MG63 (cell line): ENCODE data around the gene CDS2. TPM values are rescaled to one million over a fixed set of nuclear protein-coding genes. Genes with fewer than 3 reads are reported as not detected.

Source experiments
- DNase-seq: peaks from one replicate; pipeline ENCODE4 v3.0.0-alpha.2; 2020
- H3K27me3 ChIP-seq: fragments of 250-450 bp; sonication (Bioruptor Pico); 2 replicates; pipeline ENCODE4 v1.5.1; 2020; ENCODE audit warnings: mild to moderate bottlenecking, moderate library complexity
- H3K36me3 ChIP-seq: fragments of 250-450 bp; sonication (Bioruptor Pico); 2 replicates; pipeline ENCODE4 v1.5.1; 2020; ENCODE audit warnings: mild to moderate bottlenecking, moderate library complexity
- H3K4me3 ChIP-seq: fragments of 250-450 bp; sonication (Bioruptor Pico); 2 replicates; pipeline ENCODE4 v1.5.1; 2020; ENCODE audit warnings: mild to moderate bottlenecking, moderate library complexity
- H3K9me3 ChIP-seq: fragments of 250-450 bp; sonication (Bioruptor Pico); 2 replicates; pipeline ENCODE4 v1.5.1; 2020; ENCODE audit warnings: mild to moderate bottlenecking, moderate library complexity
- total RNA-seq: library from RNA; depleted of rRNA; stranded (reverse); fragments of >200 nt; shearing (Covaris generic); gene quantifications from 2 replicates; pipeline ENCODE4 v1.2.3, GENCODE V29; 2014; ENCODE audit warnings: low replicate concordance

CDS2 gene
- total RNA-seq, 1 experiment from 2014 or later, result 4.0 TPM

GRCh38 chr20:5141615-5142014, 14.8 kb downstream of the CDS2 start:
- Histone ChIP-seq H3K9me3 (no peaks in the 10 kb centered on the region), H3K4me3 (no peak overlapping the region), H3K36me3 (no peaks in the 10 kb centered on the region; the same call in 1 of the 2 replicates), H3K27me3 (no peaks in the 10 kb centered on the region)
- DNase-seq, result no peak

GRCh38 chr20:5143851-5144250, 17.0 kb downstream of the CDS2 start:
- Histone ChIP-seq H3K27me3 (no peaks in the 10 kb centered on the region), H3K4me3 (no peak overlapping the region), H3K9me3 (no peaks in the 10 kb centered on the region), H3K36me3 (no peaks in the 10 kb centered on the region; the same call in 1 of the 2 replicates)
- DNase-seq, result no peak

GRCh38 chr20:5145365-5146098, 18.7 kb downstream of the CDS2 start:
- Histone ChIP-seq H3K36me3 (no peaks in the 10 kb centered on the region; the same call in 1 of the 2 replicates), H3K9me3 (no peaks in the 10 kb centered on the region), H3K27me3 (no peaks in the 10 kb centered on the region), H3K4me3 (no peak overlapping the region)
- DNase-seq, result no peak

- H3K36me3 ChIP-seq, result no peaks in the 10 kb centered on the region; the same call in 1 of the 2 replicates
- H3K27me3 ChIP-seq, result no peaks in the 10 kb centered on the region
- H3K4me3 ChIP-seq, result no peak overlapping the region
- no peaks in the 10 kb centered on the region for H3K9me3 ChIP-seq
- no peak for DNase-seq
Observed at GRCh38 chr20:5146099-5146668, 19.4 kb downstream of the CDS2 start.

- Histone ChIP-seq H3K27me3 (no peaks in the 10 kb centered on the region), H3K9me3 (no peaks in the 10 kb centered on the region), H3K4me3 (no peak overlapping the region), H3K36me3 (no peaks in the 10 kb centered on the region; the same call in 1 of the 2 replicates)
- DNase-seq, result no peak
Observed at GRCh38 chr20:5146871-5147592, 20.2 kb downstream of the CDS2 start.

GRCh38 chr20:5148581-5148980, 21.8 kb downstream of the CDS2 start:
- H3K36me3 ChIP-seq, result no peaks in the 10 kb centered on the region; the same call in 1 of the 2 replicates
- no peak for DNase-seq
- no peak overlapping the region for H3K4me3 ChIP-seq
- H3K27me3 ChIP-seq, result no peaks in the 10 kb centered on the region
- no peaks in the 10 kb centered on the region for H3K9me3 ChIP-seq

- H3K9me3 ChIP-seq, result no peaks in the 10 kb centered on the region
- H3K4me3 ChIP-seq, result no peak overlapping the region
- no peaks in the 10 kb centered on the region for H3K36me3 ChIP-seq
- no peak for DNase-seq
- no peaks in the 10 kb centered on the region for H3K27me3 ChIP-seq
Observed at GRCh38 chr20:5149892-5150225, 23.1 kb downstream of the CDS2 start.

GRCh38 chr20:5150226-5151076, 23.6 kb downstream of the CDS2 start:
- H3K27me3 ChIP-seq, result no peaks in the 10 kb centered on the region
- H3K36me3 ChIP-seq, result no peaks in the 10 kb centered on the region
- no peaks in the 10 kb centered on the region for H3K9me3 ChIP-seq
- H3K4me3 ChIP-seq, result no peak overlapping the region
- peak; percentile 24 for DNase-seq

GRCh38 chr20:5153152-5153467, 26.3 kb downstream of the CDS2 start:
- Histone ChIP-seq H3K9me3 (no peaks in the 10 kb centered on the region), H3K27me3 (no peaks in the 10 kb centered on the region), H3K4me3 (no peak overlapping the region), H3K36me3 (no peaks in the 10 kb centered on the region)
- no peak for DNase-seq

- Histone ChIP-seq H3K9me3 (no peaks in the 10 kb centered on the region), H3K36me3 (no peaks in the 10 kb centered on the region), H3K4me3 (no peak overlapping the region), H3K27me3 (no peaks in the 10 kb centered on the region)
- DNase-seq, result no peak
Observed at GRCh38 chr20:5153612-5154542, 27.1 kb downstream of the CDS2 start.

GRCh38 chr20:5154543-5154925, 27.7 kb downstream of the CDS2 start:
- Histone ChIP-seq H3K36me3 (no peaks in the 10 kb centered on the region), H3K4me3 (no peak overlapping the region), H3K9me3 (no peaks in the 10 kb centered on the region), H3K27me3 (no peaks in the 10 kb centered on the region)
- no peak for DNase-seq

GRCh38 chr20:5155404-5155803, 28.6 kb downstream of the CDS2 start:
- H3K9me3 ChIP-seq, result no peaks in the 10 kb centered on the region
- no peaks in the 10 kb centered on the region for H3K27me3 ChIP-seq
- DNase-seq, result no peak
- H3K36me3 ChIP-seq, result no peaks in the 10 kb centered on the region
- no peak overlapping the region for H3K4me3 ChIP-seq

- Histone ChIP-seq H3K9me3 (no peaks in the 10 kb centered on the region; the same call in 1 of the 2 replicates), H3K27me3 (no peaks in the 10 kb centered on the region)
- no peak for DNase-seq
Observed at GRCh38 chr20:5156675-5157448, 30.1 kb downstream of the CDS2 start.

GRCh38 chr20:5159928-5160327, 33.1 kb downstream of the CDS2 start:
- no peaks in the 10 kb centered on the region for H3K27me3 ChIP-seq
- no peak overlapping the region for H3K4me3 ChIP-seq
- H3K9me3 ChIP-seq, result no peaks in the 10 kb centered on the region; the same call in 1 of the 2 replicates
- H3K36me3 ChIP-seq, result no peaks in the 10 kb centered on the region
- DNase-seq, result no peak

More at GRCh38 chr20:5156675-5157448, 30.1 kb downstream of the CDS2 start:
- Histone ChIP-seq H3K36me3 (no peaks in the 10 kb centered on the region), H3K4me3 (no peak overlapping the region)

- H3K27me3 ChIP-seq, result no peaks in the 10 kb centered on the region
- no peaks in the 10 kb centered on the region; the same call in 1 of the 2 replicates for H3K9me3 ChIP-seq
- DNase-seq, result no peak
- H3K4me3 ChIP-seq, result no peak overlapping the region
- H3K36me3 ChIP-seq, result no peaks in the 10 kb centered on the region
Observed at GRCh38 chr20:5160882-5161281, 34.1 kb downstream of the CDS2 start.
